Fibroblast of lung (primary cell): ENCODE results near the gene ACTR1A. TPM values are rescaled to one million over a fixed set of nuclear protein-coding genes. Genes with fewer than 3 reads are reported as not detected.
A peak's percentile ranks its signal among the peaks of the same experiment; 100 is the strongest.

ENCODE experiments used
- DNase-seq, 2 donors: peaks; one replicate each; pipeline versions ENCODE4 v3.0.0 to v3.0.0-alpha.2; 2010; ENCODE audit warnings: low read depth in 2 of 2
- H2AFZ ChIP-seq: 2 replicates; pipeline ENCODE4 v1.5.1; 2012; ENCODE audit warnings: low read length, control low read depth, inconsistent platforms
- H3K27ac ChIP-seq: 2 replicates; pipeline ENCODE4 v1.5.1; 2011; ENCODE audit warnings: low read length, control low read depth; ENCODE audit not compliant: insufficient read depth
- H3K27me3 ChIP-seq: 2 replicates; pipeline ENCODE4 v1.5.1; 2011; ENCODE audit warnings: mild to moderate bottlenecking, low read length; ENCODE audit not compliant: control insufficient read depth, insufficient read depth
- H3K36me3 ChIP-seq: 2 replicates; pipeline ENCODE4 v1.5.1; 2011; ENCODE audit warnings: low read length; ENCODE audit not compliant: control insufficient read depth, insufficient read depth
- H3K4me1 ChIP-seq: 2 replicates; pipeline ENCODE4 v1.5.1; 2011; ENCODE audit warnings: low read length; ENCODE audit not compliant: control insufficient read depth, insufficient read depth; ENCODE audit errors: extremely low read depth
- H3K4me2 ChIP-seq: 2 replicates; pipeline ENCODE4 v1.5.1; 2011; ENCODE audit warnings: low read length, control low read depth; ENCODE audit not compliant: insufficient read depth; ENCODE audit errors: extremely low read depth
- H3K4me3 ChIP-seq, 4 experiments: fragments of 200-600 bp in 1 of 4; sonication (generic) in 1 of 4; replicated peaks in 1 of 4; 2 replicates each; pipeline ENCODE4 v1.5.1; 2011 to 2016; ENCODE audit warnings: low read length in 4 of 4, low read depth in 3 of 4, mild to moderate bottlenecking in 3 of 4, control low read depth in 2 of 4, inconsistent platforms in 1 of 4, mixed read lengths in 1 of 4; ENCODE audit not compliant: insufficient read depth in 1 of 4; ENCODE audit errors: control extremely low read depth in 1 of 4
- H3K79me2 ChIP-seq: 2 replicates; pipeline ENCODE4 v1.5.1; 2012; ENCODE audit warnings: mild to moderate bottlenecking, low read length, inconsistent platforms; ENCODE audit not compliant: control insufficient read depth, insufficient read depth
- H3K9ac ChIP-seq: 2 replicates; pipeline ENCODE4 v1.5.1; 2011; ENCODE audit warnings: mild to moderate bottlenecking, low read length, control low read depth; ENCODE audit not compliant: insufficient read depth
- H3K9me3 ChIP-seq: 2 replicates; pipeline ENCODE4 v1.5.1; 2012; ENCODE audit warnings: low read depth, low read length; ENCODE audit not compliant: control insufficient read depth, insufficient read depth
- H4K20me1 ChIP-seq: 2 replicates; pipeline ENCODE4 v1.5.1; 2011; ENCODE audit warnings: low read length; ENCODE audit not compliant: control insufficient read depth, insufficient read depth; ENCODE audit errors: extremely low read depth
- CTCF ChIP-seq, 2 donors: IDR thresholded peaks in 1 of 2; conservative IDR thresholded peaks in 1 of 2; 1 replicate in 1 of 2; 2 replicates in 1 of 2; pipeline ENCODE4 v1.5.1; 2011 to 2012; ENCODE audit warnings: low read length in 2 of 2, control low read depth in 1 of 2, inconsistent platforms in 1 of 2, low read depth in 1 of 2, mild to moderate bottlenecking in 1 of 2
- EZH2 ChIP-seq: IDR thresholded peaks from 2 replicates; pipeline ENCODE4 v1.5.1; 2012; ENCODE audit warnings: low read length, control low read depth, mild to moderate bottlenecking; ENCODE audit errors: missing control alignments
- polyA plus RNA-seq, 2 donors: library from polyadenylated mRNA; depleted of rRNA in 1 of 2; stranded (reverse) in 1 of 2; unstranded in 1 of 2; fragments of >200 nt; gene quantifications; 2 replicates each; pipeline ENCODE4 v1.2.1, GENCODE V29; 2011 to 2012; ENCODE audit warnings: missing spikeins in 1 of 2
- total RNA-seq: library from RNA; depleted of rRNA; stranded (reverse); fragments of >200 nt; gene quantifications from 2 replicates; pipeline ENCODE4 v1.2.1, GENCODE V29; 2014

Gene ACTR1A
- total and polyA plus RNA-seq, 2 donors (not counting 1 experiment from before 2014, with no cell fraction given), result 125 to 128 TPM

- H2AFZ ChIP-seq, result peak overlapping the region; percentile 63
- peaks cover 7% of the 10 kb centered on the region for H3K79me2 ChIP-seq
- peaks cover 11% of the 10 kb centered on the region for H3K4me1 ChIP-seq
- no peaks in the 10 kb centered on the region for H4K20me1 ChIP-seq
- no peak overlapping the region for H3K4me3 ChIP-seq
- H3K27ac ChIP-seq, result no peak overlapping the region
- H3K9me3 ChIP-seq, result no peaks in the 10 kb centered on the region
- no peak overlapping the region for H3K4me2 ChIP-seq
- DNase-seq, result peak; percentile 59 to 61
- no peak for TF ChIP-seq EZH2
- TF ChIP-seq CTCF (conservative IDR thresholded peaks at IDR 0.05 in 1 of 2, IDR thresholded peaks at IDR 0.05 in 1 of 2; ENCODE audit: low read depth in 1 of 2, low read length in 2 of 2), result no peak
- no peak overlapping the region for H3K9ac ChIP-seq
- no peaks in the 10 kb centered on the region for H3K27me3 ChIP-seq
- no peaks in the 10 kb centered on the region for H3K36me3 ChIP-seq
Observed at GRCh38 chr10:102434394-102435132, 67.9 kb downstream of the ACTR1A start.

- H3K4me1 ChIP-seq, result peaks cover 11% of the 10 kb centered on the region
- H3K4me2 ChIP-seq, result no peak overlapping the region
- H4K20me1 ChIP-seq, result no peaks in the 10 kb centered on the region
- H3K36me3 ChIP-seq, result no peaks in the 10 kb centered on the region
- H3K27ac ChIP-seq, result no peak overlapping the region
- H3K4me3 ChIP-seq, result no peak overlapping the region
- no peak for DNase-seq
- peaks cover 7% of the 10 kb centered on the region for H3K79me2 ChIP-seq
- no peak overlapping the region for H2AFZ ChIP-seq
- no peak for TF ChIP-seq CTCF (conservative IDR thresholded peaks at IDR 0.05 in 1 of 2, IDR thresholded peaks at IDR 0.05 in 1 of 2; ENCODE audit: low read depth in 1 of 2, low read length in 2 of 2)
- H3K27me3 ChIP-seq, result no peaks in the 10 kb centered on the region
- H3K9ac ChIP-seq, result no peak overlapping the region
- no peaks in the 10 kb centered on the region for H3K9me3 ChIP-seq
Observed at GRCh38 chr10:102433619-102434046, 68.9 kb downstream of the ACTR1A start.

GRCh38 chr10:102432162-102432950, 70.2 kb downstream of the ACTR1A start, which contains the start of gene CUEDC2:
TSS of gene CUEDC2 (minus strand) at chr10:102432574. CDS start at chr10:102425188, 7,386 bp downstream.
- peak; percentile 96 for DNase-seq
- H3K27ac ChIP-seq, result peak within 1 kb of the TSS; percentile 71
- H3K36me3 ChIP-seq, result no peaks in the 10 kb centered on the region
- peak within 1 kb of the TSS; percentile 59 to 86 (median 71) for H3K4me3 ChIP-seq
- peak within 1 kb of the TSS; percentile 98 for H3K4me2 ChIP-seq
- H4K20me1 ChIP-seq, result no peaks in the 10 kb centered on the region
- peak within 1 kb of the TSS; percentile 74 for H3K9ac ChIP-seq
- no peaks in the 10 kb centered on the region for H3K9me3 ChIP-seq
- H3K79me2 ChIP-seq, result peaks cover 7% of the 10 kb centered on the region
- no peaks in the 10 kb centered on the region for H3K27me3 ChIP-seq
- peaks cover 11% of the 10 kb centered on the region for H3K4me1 ChIP-seq
- H2AFZ ChIP-seq, result peak within 1 kb of the TSS; percentile 76
- TF ChIP-seq CTCF (conservative IDR thresholded peaks at IDR 0.05 in 1 of 2, IDR thresholded peaks at IDR 0.05 in 1 of 2; ENCODE audit: low read depth in 1 of 2, low read length in 2 of 2) (no peak), EZH2 (no peak)
